Astrocyte (in vitro differentiated cells and primary cell): ENCODE data around the gene STC2. TPM values are rescaled to one million over a fixed set of nuclear protein-coding genes. Genes with fewer than 3 reads are reported as not detected.

Source experiments
- DNase-seq: peaks from one replicate; pipeline ENCODE4 v3.0.0-alpha.2; 2010; ENCODE audit warnings: low read depth
- FAIRE-seq: peaks from 2 replicates; lab custom pipeline; 2011; peaks lifted over from hg19 to GRCh38; lab: Jason Lieb, UNC
- H2AFZ ChIP-seq: 2 replicates; pipeline ENCODE4 v1.6.0; 2012; ENCODE audit warnings: low read depth, low read length, inconsistent platforms
- H3K27ac ChIP-seq: 2 replicates; pipeline ENCODE4 v1.5.1; 2011; ENCODE audit warnings: low read depth, low read length, inconsistent platforms
- H3K27me3 ChIP-seq: 2 replicates; pipeline ENCODE4 v1.6.0; 2011; ENCODE audit warnings: low read length, inconsistent platforms; ENCODE audit not compliant: insufficient read depth
- H3K36me3 ChIP-seq: 2 replicates; pipeline ENCODE4 v1.5.1; 2011; ENCODE audit warnings: low read length, inconsistent platforms; ENCODE audit not compliant: insufficient read depth
- H3K4me1 ChIP-seq: 2 replicates; pipeline ENCODE4 v1.5.1; 2011; ENCODE audit warnings: low read length, inconsistent platforms; ENCODE audit not compliant: insufficient read depth
- H3K4me2 ChIP-seq: 2 replicates; pipeline ENCODE4 v1.6.0; 2012; ENCODE audit warnings: low read length, inconsistent platforms
- H3K4me3 ChIP-seq: 2 replicates; pipeline ENCODE4 v1.5.1; 2011; ENCODE audit warnings: low read depth, mild to moderate bottlenecking, low read length, inconsistent platforms; ENCODE audit not compliant: insufficient read depth
- H3K79me2 ChIP-seq: 2 replicates; pipeline ENCODE4 v1.6.0; 2012; ENCODE audit warnings: mild to moderate bottlenecking, low read length, inconsistent platforms; ENCODE audit not compliant: insufficient read depth
- H3K9ac ChIP-seq: 2 replicates; pipeline ENCODE4 v1.6.0; 2012; ENCODE audit warnings: mild to moderate bottlenecking, low read length, inconsistent platforms
- H3K9me3 ChIP-seq: 2 replicates; pipeline ENCODE4 v1.5.1; 2012; ENCODE audit warnings: low read depth, mild to moderate bottlenecking, low read length, inconsistent platforms; ENCODE audit not compliant: insufficient read depth
- H4K20me1 ChIP-seq: 2 replicates; pipeline ENCODE4 v1.6.0; 2012; ENCODE audit warnings: low read length, inconsistent platforms; ENCODE audit not compliant: insufficient read depth
- H3K27ac Mint-ChIP-seq: one replicate; pipeline ENCODE4 v1.8.0; 2021; ENCODE audit warnings: mild to moderate bottlenecking, mixed read lengths; ENCODE audit not compliant: unreplicated experiment
- H3K27me3 Mint-ChIP-seq: one replicate; pipeline ENCODE4 v1.8.0; 2021; ENCODE audit warnings: low read depth, mixed read lengths; ENCODE audit not compliant: unreplicated experiment
- H3K36me3 Mint-ChIP-seq: one replicate; pipeline ENCODE4 v1.8.0; 2021; ENCODE audit warnings: low read depth, mixed read lengths; ENCODE audit not compliant: unreplicated experiment
- H3K4me1 Mint-ChIP-seq: one replicate; pipeline ENCODE4 v1.8.0; 2021; ENCODE audit warnings: low read depth, mixed read lengths; ENCODE audit not compliant: unreplicated experiment
- H3K4me3 Mint-ChIP-seq: one replicate; pipeline ENCODE4 v1.8.0; 2021; ENCODE audit warnings: mild to moderate bottlenecking, moderate library complexity, mixed read lengths; ENCODE audit not compliant: unreplicated experiment
- H3K9me3 Mint-ChIP-seq: one replicate; pipeline ENCODE4 v1.8.0; 2021; ENCODE audit warnings: mild to moderate bottlenecking, mixed read lengths; ENCODE audit not compliant: unreplicated experiment
- CTCF ChIP-seq: IDR thresholded peaks from 2 replicates; pipeline ENCODE4 v1.5.1; 2011; ENCODE audit warnings: low read depth, mild to moderate bottlenecking, inconsistent platforms, low read length, moderate library complexity; ENCODE audit not compliant: insufficient read depth
- EZH2 ChIP-seq: IDR thresholded peaks from 2 replicates; pipeline ENCODE4 v1.6.1; 2012; ENCODE audit warnings: mild to moderate bottlenecking, low read length, inconsistent platforms; ENCODE audit not compliant: insufficient read depth
- total RNA-seq: library from RNA; stranded (reverse); gene quantifications from 2 replicates; pipeline ENCODE4 v1.2.1, GENCODE V29; 2021

STC2 gene
- total RNA-seq, 1 donor from 2014 or later = 206 TPM

GRCh38 chr5:173320259-173320658 lies 8.0 kb downstream of the STC2 start:
- Histone ChIP-seq H2AFZ (no peak overlapping the region), H3K4me3 (no peak overlapping the region), H3K36me3 (peaks cover 49% of the 10 kb centered on the region), H3K27me3 (no peaks in the 10 kb centered on the region), H3K9ac (no peak overlapping the region), H3K4me2 (no peak overlapping the region), H3K27ac (no peak overlapping the region), H3K9me3 (no peaks in the 10 kb centered on the region), H3K4me1 (peaks cover 43% of the 10 kb centered on the region), H3K79me2 (peaks cover 24% of the 10 kb centered on the region), H4K20me1 (peaks cover 27% of the 10 kb centered on the region)
- Mint-ChIP-seq H3K27ac (no peak overlapping the region), H3K4me1 (peaks cover 50% of the 10 kb centered on the region), H3K4me3 (no peak overlapping the region), H3K36me3 (peaks cover 82% of the 10 kb centered on the region), H3K9me3 (no peaks in the 10 kb centered on the region), H3K27me3 (no peaks in the 10 kb centered on the region)
- FAIRE-seq (no peak), DNase-seq (no peak)
- TF ChIP-seq EZH2 = no peak
- no peak for TF ChIP-seq CTCF

DNA sequence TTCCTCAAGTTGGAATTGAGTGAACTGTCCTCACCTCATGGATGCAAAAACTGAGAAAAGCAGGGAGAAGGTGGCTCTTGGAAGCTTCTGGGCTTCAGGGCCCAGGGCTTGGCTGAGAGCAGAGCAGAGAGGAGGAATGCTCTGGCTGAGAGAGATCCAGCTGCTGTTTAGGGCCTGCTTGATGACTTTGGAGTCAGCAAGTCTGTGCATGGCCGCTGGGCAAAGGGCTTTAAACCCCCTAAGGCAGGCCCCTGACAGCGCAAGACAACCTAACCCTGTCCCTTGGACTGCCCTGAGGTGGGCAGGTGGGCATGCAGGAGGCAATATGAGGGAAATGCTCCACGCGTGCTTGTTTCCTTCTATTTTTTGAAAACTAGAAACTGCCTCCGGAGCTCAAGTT lies 8.6 kb downstream of the STC2 start:
- FAIRE-seq (no peak), DNase-seq (no peak)
- Histone ChIP-seq H3K4me1 (peaks cover 39% of the 10 kb centered on the region), H3K9ac (no peak overlapping the region), H3K79me2 (peaks cover 17% of the 10 kb centered on the region), H3K4me2 (no peak overlapping the region), H4K20me1 (peaks cover 21% of the 10 kb centered on the region), H3K9me3 (no peaks in the 10 kb centered on the region), H3K27ac (no peak overlapping the region), H2AFZ (no peak overlapping the region), H3K36me3 (peaks cover 47% of the 10 kb centered on the region), H3K4me3 (no peak overlapping the region), H3K27me3 (no peaks in the 10 kb centered on the region)
- Mint-ChIP-seq H3K9me3 (no peaks in the 10 kb centered on the region), H3K27me3 (no peaks in the 10 kb centered on the region), H3K4me3 (peak overlapping the region; percentile 58), H3K4me1 (peaks cover 48% of the 10 kb centered on the region), H3K27ac (peak overlapping the region; percentile 16), H3K36me3 (peaks cover 77% of the 10 kb centered on the region)
- TF ChIP-seq EZH2 = no peak

GRCh38 chr5:173318881-173319620 lies 9.2 kb downstream of the STC2 start:
- peaks cover 12% of the 10 kb centered on the region for H3K79me2 ChIP-seq
- H3K9ac ChIP-seq = no peak overlapping the region
- no peaks in the 10 kb centered on the region for H3K9me3 ChIP-seq
- H3K4me3 Mint-ChIP-seq = peak overlapping the region; percentile 54
- H4K20me1 ChIP-seq = peaks cover 16% of the 10 kb centered on the region
- peaks cover 73% of the 10 kb centered on the region for H3K36me3 Mint-ChIP-seq
- H3K27ac ChIP-seq = no peak overlapping the region
- peaks cover 47% of the 10 kb centered on the region for H3K36me3 ChIP-seq
- DNase-seq = peak; percentile 67
- peak overlapping the region; percentile 50 for H3K27ac Mint-ChIP-seq
- no peaks in the 10 kb centered on the region for H3K27me3 ChIP-seq
- no peak overlapping the region for H3K4me3 ChIP-seq
- TF ChIP-seq EZH2 = no peak
- no peak for TF ChIP-seq CTCF
- H3K4me1 ChIP-seq = peaks cover 33% of the 10 kb centered on the region
- peaks cover 46% of the 10 kb centered on the region for H3K4me1 Mint-ChIP-seq
- H3K27me3 Mint-ChIP-seq = no peaks in the 10 kb centered on the region
- H2AFZ ChIP-seq = no peak overlapping the region
- FAIRE-seq = no peak
- no peaks in the 10 kb centered on the region for H3K9me3 Mint-ChIP-seq
- H3K4me2 ChIP-seq = no peak overlapping the region
